ENCODE measurements around the gene HEPH. TPM values are rescaled to one million over a fixed set of nuclear protein-coding genes. Genes with fewer than 3 reads are reported as not detected.
"Not testable (repeated sequence)": the region's sequence is repeated elsewhere in the genome, so short reads cannot be mapped to it uniquely, and the experiment has no call there.

Gene HEPH
- total RNA-seq, 1 donor from 2014 or later, result not detected

DNA sequence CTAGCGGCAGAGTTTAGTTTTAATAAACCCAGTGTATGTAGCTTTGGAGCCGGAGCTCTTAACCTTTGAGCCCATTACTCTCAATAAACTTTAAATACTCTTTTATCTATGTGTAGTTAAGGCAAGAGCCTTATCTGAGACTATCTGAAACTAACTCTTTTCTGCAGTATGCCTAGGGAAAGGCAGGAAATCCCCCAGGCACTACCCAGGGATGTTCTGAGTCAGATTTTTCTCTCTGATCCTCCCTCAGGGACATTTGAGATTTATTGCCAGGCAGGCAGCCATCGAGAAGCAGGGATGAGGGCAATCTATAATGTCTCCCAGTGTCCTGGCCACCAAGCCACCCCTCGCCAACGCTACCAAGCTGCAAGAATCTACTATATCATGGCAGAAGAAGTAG, 39.1 kb downstream of the HEPH start:
- Mint-ChIP-seq H3K4me1 (peaks cover 4% of the 10 kb centered on the region), H3K4me3 (no peak overlapping the region), H3K36me3 (ENCODE audit: low read depth) (no peaks in the 10 kb centered on the region), H3K9me3 (no peaks in the 10 kb centered on the region), H3K27ac (no peak overlapping the region), H3K27me3 (peaks cover 2% of the 10 kb centered on the region)
- TF ChIP-seq, protein P1, sequence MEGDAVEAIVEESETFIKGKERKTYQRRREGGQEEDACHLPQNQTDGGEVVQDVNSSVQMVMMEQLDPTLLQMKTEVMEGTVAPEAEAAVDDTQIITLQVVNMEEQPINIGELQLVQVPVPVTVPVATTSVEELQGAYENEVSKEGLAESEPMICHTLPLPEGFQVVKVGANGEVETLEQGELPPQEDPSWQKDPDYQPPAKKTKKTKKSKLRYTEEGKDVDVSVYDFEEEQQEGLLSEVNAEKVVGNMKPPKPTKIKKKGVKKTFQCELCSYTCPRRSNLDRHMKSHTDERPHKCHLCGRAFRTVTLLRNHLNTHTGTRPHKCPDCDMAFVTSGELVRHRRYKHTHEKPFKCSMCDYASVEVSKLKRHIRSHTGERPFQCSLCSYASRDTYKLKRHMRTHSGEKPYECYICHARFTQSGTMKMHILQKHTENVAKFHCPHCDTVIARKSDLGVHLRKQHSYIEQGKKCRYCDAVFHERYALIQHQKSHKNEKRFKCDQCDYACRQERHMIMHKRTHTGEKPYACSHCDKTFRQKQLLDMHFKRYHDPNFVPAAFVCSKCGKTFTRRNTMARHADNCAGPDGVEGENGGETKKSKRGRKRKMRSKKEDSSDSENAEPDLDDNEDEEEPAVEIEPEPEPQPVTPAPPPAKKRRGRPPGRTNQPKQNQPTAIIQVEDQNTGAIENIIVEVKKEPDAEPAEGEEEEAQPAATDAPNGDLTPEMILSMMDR (IDR thresholded peaks at IDR 0.05), result no peak
- CTCF ChIA-PET, result no interaction called here
- DNase-seq (no peak), ATAC-seq (ENCODE audit: low read depth) (no peak)
- intact Hi-C loops (cut with micrococcal nuclease), result no loop called here
- POLR2A ChIA-PET, result no interaction called here

GRCh38 chrX:66221856-66222255, 57.8 kb downstream of the HEPH start:
- ChIA-PET CTCF (no interaction called here), POLR2A (no interaction called here)
- Mint-ChIP-seq H3K36me3 (ENCODE audit: low read depth) (no peaks in the 10 kb centered on the region), H3K27ac (no peak overlapping the region), H3K4me3 (no peak overlapping the region), H3K4me1 (peaks cover 5% of the 10 kb centered on the region), H3K27me3 (no peaks in the 10 kb centered on the region), H3K9me3 (no peaks in the 10 kb centered on the region)
- DNase-seq (no peak), ATAC-seq (ENCODE audit: low read depth) (no peak)
- TF ChIP-seq, protein P1 (IDR thresholded peaks at IDR 0.05), result no peak
- intact Hi-C loops (cut with micrococcal nuclease), result no loop called here

DNA sequence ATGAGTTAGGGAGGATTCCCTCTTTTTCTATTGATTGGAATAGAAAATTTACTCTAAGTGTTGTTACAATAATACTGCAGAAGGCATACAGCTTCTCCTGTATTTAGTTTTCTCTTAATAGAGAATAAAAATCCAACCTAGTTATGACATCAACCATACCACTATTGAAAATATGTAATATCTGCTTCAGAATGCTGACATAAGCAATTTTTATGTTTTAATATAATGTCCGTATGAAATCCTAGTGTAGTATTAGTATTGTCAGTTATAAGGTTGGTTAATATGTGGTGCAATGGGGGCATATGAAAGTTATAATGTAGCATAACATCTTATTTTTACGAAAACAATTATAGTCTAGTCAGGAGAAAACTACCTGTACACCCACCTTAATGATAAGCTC, 68.2 kb downstream of the HEPH start:
- ChIA-PET POLR2A (no interaction called here), CTCF (no interaction called here)
- no peak for ATAC-seq (ENCODE audit: low read depth)
- no peaks in the 10 kb centered on the region for H3K4me1 Mint-ChIP-seq
- H3K9me3 Mint-ChIP-seq, result no peaks in the 10 kb centered on the region
- H3K27ac Mint-ChIP-seq, result no peak overlapping the region
- no peaks in the 10 kb centered on the region for H3K27me3 Mint-ChIP-seq
- DNase-seq, result no peak
- no peak overlapping the region for H3K4me3 Mint-ChIP-seq
- no peaks in the 10 kb centered on the region for H3K36me3 Mint-ChIP-seq (ENCODE audit: low read depth)
- intact Hi-C loops (cut with micrococcal nuclease), result no loop called here
- TF ChIP-seq, protein P1 (IDR thresholded peaks at IDR 0.05), result no peak

DNA sequence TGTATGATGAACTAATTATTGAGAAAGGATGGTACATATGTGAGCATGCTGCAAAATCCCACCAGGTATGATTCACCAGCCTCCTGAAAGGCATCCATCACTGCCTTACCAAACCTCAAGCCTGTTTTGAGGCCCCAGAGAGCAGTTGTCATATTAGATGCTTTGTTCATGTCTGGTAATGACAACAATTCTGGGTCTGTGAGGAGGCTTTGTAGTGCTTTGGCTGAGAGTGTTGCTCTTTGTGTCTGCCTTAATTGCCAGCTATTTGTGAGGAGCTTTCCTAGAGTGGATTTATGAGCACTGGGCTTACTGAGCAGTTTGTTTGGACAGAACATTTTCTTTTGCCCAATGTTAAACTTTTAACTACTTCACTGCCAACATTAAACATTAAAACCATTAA, 69.2 kb downstream of the HEPH start:
- Mint-ChIP-seq H3K4me1 (no peaks in the 10 kb centered on the region), H3K27ac (no peak overlapping the region), H3K9me3 (no peaks in the 10 kb centered on the region), H3K36me3 (ENCODE audit: low read depth) (no peaks in the 10 kb centered on the region), H3K27me3 (peaks cover 1% of the 10 kb centered on the region), H3K4me3 (no peak overlapping the region)
- intact Hi-C loops (cut with micrococcal nuclease), result no loop called here
- TF ChIP-seq, protein P1 (IDR thresholded peaks at IDR 0.05), result no peak
- POLR2A ChIA-PET, result no interaction called here
- ATAC-seq (ENCODE audit: low read depth) (no peak), DNase-seq (no peak)
- CTCF ChIA-PET, result no interaction called here

GRCh38 chrX:66233904-66234303, 69.9 kb downstream of the HEPH start:
- H3K9me3 Mint-ChIP-seq; DNase-seq; H3K36me3 Mint-ChIP-seq (ENCODE audit: low read depth); H3K27me3 Mint-ChIP-seq; CTCF ChIA-PET; intact Hi-C loops (cut with micrococcal nuclease); POLR2A ChIA-PET; H3K27ac Mint-ChIP-seq; H3K4me3 Mint-ChIP-seq; H3K4me1 Mint-ChIP-seq; ATAC-seq (ENCODE audit: low read depth): not testable (repeated sequence)

DNA sequence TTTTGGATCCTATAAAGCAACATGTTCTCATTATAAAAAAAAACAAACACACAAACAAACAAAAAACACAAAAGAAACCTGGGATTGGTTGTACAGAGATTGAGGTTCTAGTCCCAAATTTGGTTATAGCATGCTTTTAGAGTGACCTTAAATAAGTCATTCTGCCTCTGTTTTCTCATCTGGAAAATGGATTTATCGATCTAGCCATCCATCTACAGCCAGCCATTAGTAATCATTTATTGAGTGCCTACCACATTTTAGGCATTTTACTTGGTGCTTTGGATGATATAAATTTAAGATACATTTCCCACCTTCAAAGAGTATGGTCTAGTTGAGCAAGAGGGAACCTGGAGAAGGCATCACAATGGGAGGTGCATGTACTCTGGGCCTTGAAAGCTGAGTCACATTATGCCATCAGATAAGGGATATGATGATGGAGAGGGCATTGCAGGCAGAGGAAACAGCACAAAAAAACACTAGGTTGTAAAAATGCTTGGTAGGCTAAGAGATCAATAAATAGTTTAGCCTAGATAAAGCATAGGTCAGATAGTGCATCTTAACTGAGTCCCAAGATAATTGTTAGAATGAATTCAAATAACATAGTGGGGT, 91.4 kb downstream of the HEPH start:
- ChIA-PET POLR2A (no interaction called here), CTCF (no interaction called here)
- Mint-ChIP-seq H3K9me3 (no peaks in the 10 kb centered on the region), H3K4me3 (no peak overlapping the region), H3K27me3 (no peaks in the 10 kb centered on the region), H3K27ac (no peak overlapping the region), H3K36me3 (ENCODE audit: low read depth) (no peaks in the 10 kb centered on the region), H3K4me1 (no peaks in the 10 kb centered on the region)
- no peak for ATAC-seq (ENCODE audit: low read depth)
- TF ChIP-seq, protein P1 (IDR thresholded peaks at IDR 0.05), result no peak
- intact Hi-C loops (cut with micrococcal nuclease), result no loop called here
- no peak for DNase-seq

Measured in activated B cell treated with CpG ODN at 0.5 μM for 24 hours (primary cell).